SK-N-SH (cell line): ENCODE results near the gene KRT32. TPM values are rescaled to one million over a fixed set of nuclear protein-coding genes. Genes with fewer than 3 reads are reported as not detected.

ENCODE experiments used
- CTCF ChIA-PET: fragments of 300-600, 350-600 bp; formaldehyde crosslinking; extraction: SDS; loops from one replicate; lab custom pipeline; 2021; lab: Yijun Ruan, JAX
- POLR2A ChIA-PET: fragments of 350-600 bp; sonication (Branson Sonifier 250); formaldehyde crosslinking; extraction: SDS; loops from one replicate; lab custom pipeline; 2020; ENCODE audit warnings: antibody characterized with exemption, inconsistent platforms; lab: Yijun Ruan, JAX
- DNase-seq: peaks from one replicate; pipeline ENCODE4 v3.0.0; 2012
- H2AFZ ChIP-seq: fragments of 200-600 bp; sonication (generic); 2 replicates; pipeline ENCODE4 v1.8.1; 2016; ENCODE audit warnings: antibody characterized with exemption, mild to moderate bottlenecking, low read depth
- H3F3A ChIP-seq: fragments of 200-600 bp; sonication (generic); replicated peaks from 2 replicates; pipeline ENCODE3; 2016; ENCODE audit warnings: antibody characterized with exemption, mild to moderate bottlenecking; ENCODE audit not compliant: insufficient read depth
- H3K27ac ChIP-seq, 2 experiments: fragments of 200-500 bp in 1 of 2; fragments of 200-600 bp in 1 of 2; sonication (Bioruptor generic) in 1 of 2; sonication (generic), shearing (Covaris generic) in 1 of 2; 2 replicates each; pipeline versions ENCODE4 v1.5.1 to v1.6.1; 2014 to 2016; ENCODE audit warnings: low read depth in 2 of 2, inconsistent platforms in 1 of 2, low read length in 1 of 2, mild to moderate bottlenecking in 1 of 2, mixed read lengths in 1 of 2
- H3K27me3 ChIP-seq: fragments of 200-600 bp; sonication (generic), shearing (Covaris generic); 2 replicates; pipeline ENCODE4 v1.6.1; 2016; ENCODE audit warnings: mixed run types; ENCODE audit not compliant: insufficient read depth
- H3K36me3 ChIP-seq, 2 experiments: fragments of 200-500 bp in 1 of 2; fragments of 200-600 bp in 1 of 2; sonication (Bioruptor generic) in 1 of 2; sonication (generic) in 1 of 2; replicated peaks in 1 of 2; 2 replicates each; pipeline versions ENCODE3 to v1.5.1; 2014 to 2016; ENCODE audit warnings: low read length in 1 of 2, mild to moderate bottlenecking in 1 of 2; ENCODE audit not compliant: insufficient read depth in 2 of 2, control insufficient read depth in 1 of 2
- H3K4me1 ChIP-seq, 2 experiments: fragments of 200-500 bp in 1 of 2; fragments of 200-600 bp in 1 of 2; sonication (Bioruptor generic) in 1 of 2; sonication (generic), shearing (Covaris generic) in 1 of 2; 2 replicates each; pipeline versions ENCODE4 v1.5.1 to v1.6.1; 2014 to 2016; ENCODE audit warnings: low read depth in 1 of 2, low read length in 1 of 2, mixed run types in 1 of 2; ENCODE audit not compliant: insufficient read depth in 2 of 2, control insufficient read depth in 1 of 2
- H3K4me2 ChIP-seq: fragments of 200-600 bp; sonication (generic), shearing (Covaris generic); 2 replicates; pipeline ENCODE4 v1.6.1; 2017; ENCODE audit warnings: mixed run types
- H3K4me3 ChIP-seq, 2 experiments: fragments of 200-500 bp in 1 of 2; fragments of 200-600 bp in 1 of 2; sonication (Bioruptor generic) in 1 of 2; sonication (generic), shearing (Covaris generic) in 1 of 2; 2 replicates each; pipeline versions ENCODE4 v1.5.1 to v1.8.1; 2014 to 2016; ENCODE audit warnings: low read depth in 2 of 2, inconsistent platforms in 1 of 2, low read length in 1 of 2, mild to moderate bottlenecking in 1 of 2, mixed read lengths in 1 of 2, moderate library complexity in 1 of 2
- H3K79me2 ChIP-seq: fragments of 200-600 bp; sonication (generic); 2 replicates; pipeline ENCODE4 v1.8.1; 2017; ENCODE audit warnings: mild to moderate bottlenecking; ENCODE audit not compliant: insufficient read depth
- H3K9ac ChIP-seq: fragments of 200-600 bp; sonication (generic); 2 replicates; pipeline ENCODE4 v1.6.1; 2017; ENCODE audit warnings: mixed run types
- H3K9me2 ChIP-seq: fragments of 200-600 bp; sonication (generic); 2 replicates; pipeline ENCODE4 v1.6.1; 2017; ENCODE audit warnings: mixed run types
- H3K9me3 ChIP-seq: fragments of 200-600 bp; sonication (generic); 2 replicates; pipeline ENCODE4 v1.6.1; 2017; ENCODE audit warnings: mixed run types, mild to moderate bottlenecking, moderate library complexity
- H4K20me1 ChIP-seq: fragments of 200-600 bp; sonication (generic); 2 replicates; pipeline ENCODE4 v1.6.1; 2017; ENCODE audit warnings: mild to moderate bottlenecking, mixed run types; ENCODE audit not compliant: insufficient read depth
- EP300 ChIP-seq, 2 experiments: IDR thresholded peaks; 2 replicates each; pipeline versions ENCODE4 v1.4.0 to v1.6.1; 2012; ENCODE audit warnings: borderline replicate concordance in 1 of 2, low read depth in 1 of 2, low read length in 1 of 2
- FOXJ3 ChIP-seq: sonication (generic); formaldehyde crosslinking; IDR thresholded peaks from 2 replicates; pipeline ENCODE4 v1.5.1; 2020; ENCODE audit warnings: mild to moderate bottlenecking, missing genetic modification reagents
- MXI1 ChIP-seq: IDR thresholded peaks from 2 replicates; pipeline ENCODE4 v1.6.1; 2012; ENCODE audit warnings: mild to moderate bottlenecking, low read depth, low read length, improper control_type of control experiment
- RAD21 ChIP-seq: IDR thresholded peaks from 2 replicates; pipeline ENCODE4 v1.6.1; 2012; ENCODE audit warnings: mild to moderate bottlenecking, low read length
- RFX5 ChIP-seq: IDR thresholded peaks from 2 replicates; pipeline ENCODE4 v1.6.1; 2012; ENCODE audit warnings: mild to moderate bottlenecking, improper control_type of control experiment, low read length
- RXRA ChIP-seq: IDR thresholded peaks from 2 replicates; pipeline ENCODE4 v1.4.0; 2012; ENCODE audit warnings: low read depth, mild to moderate bottlenecking, borderline replicate concordance
- SIN3A ChIP-seq: IDR thresholded peaks from 2 replicates; pipeline ENCODE4 v1.6.1; 2012; ENCODE audit warnings: low read depth, mild to moderate bottlenecking, low read length, moderate library complexity, borderline replicate concordance
- SMC3 ChIP-seq: IDR thresholded peaks from 2 replicates; pipeline ENCODE4 v1.6.1; 2012; ENCODE audit warnings: low read depth, low read length, improper control_type of control experiment
- TAF1 ChIP-seq: IDR thresholded peaks from 2 replicates; pipeline ENCODE4 v1.6.1; 2012; ENCODE audit warnings: low read depth, mild to moderate bottlenecking, low read length, moderate library complexity, borderline replicate concordance
- WGBS: methylation state at CpG from one replicate; pipeline ENCODE4 v1.1.6; 2017; ENCODE audit warnings: low lambda C conversion rate; 5-methylcytosine and 5-hydroxymethylcytosine counted together
- polyA plus RNA-seq, 3 experiments: library from polyadenylated mRNA; depleted of rRNA; stranded (reverse); fragments of >200 nt; gene quantifications; 2 replicates each; pipeline ENCODE4 v1.2.3, GENCODE V29; 2012
- TF ChIP-seq, protein P1 (sequence below): IDR thresholded peaks from 2 replicates; pipeline ENCODE4 v1.6.1; 2012; ENCODE audit warnings: mild to moderate bottlenecking, low read depth, low read length, moderate library complexity
- TF ChIP-seq, protein P2 (sequence below): fragments of 200-600 bp; sonication (generic); IDR thresholded peaks from 2 replicates; pipeline ENCODE4 v1.6.1; 2017; ENCODE audit warnings: antibody characterized with exemption, mild to moderate bottlenecking, moderate library complexity
- TF ChIP-seq, protein P3 (sequence below): IDR thresholded peaks from 2 replicates; pipeline ENCODE4 v1.4.0; 2012; ENCODE audit warnings: low read depth
- TF ChIP-seq, protein P4 (sequence below): IDR thresholded peaks from 2 replicates; pipeline ENCODE4 v1.4.0; 2012; ENCODE audit warnings: low read depth, borderline replicate concordance
- TF ChIP-seq, protein P5 (sequence below): IDR thresholded peaks from 2 replicates; pipeline ENCODE4 v1.4.0; 2012; ENCODE audit warnings: low read depth, borderline replicate concordance

Gene KRT32
- polyA plus RNA-seq, 1 of the 3 experiments (the other 2 are of a cell fraction): not detected

DNA sequence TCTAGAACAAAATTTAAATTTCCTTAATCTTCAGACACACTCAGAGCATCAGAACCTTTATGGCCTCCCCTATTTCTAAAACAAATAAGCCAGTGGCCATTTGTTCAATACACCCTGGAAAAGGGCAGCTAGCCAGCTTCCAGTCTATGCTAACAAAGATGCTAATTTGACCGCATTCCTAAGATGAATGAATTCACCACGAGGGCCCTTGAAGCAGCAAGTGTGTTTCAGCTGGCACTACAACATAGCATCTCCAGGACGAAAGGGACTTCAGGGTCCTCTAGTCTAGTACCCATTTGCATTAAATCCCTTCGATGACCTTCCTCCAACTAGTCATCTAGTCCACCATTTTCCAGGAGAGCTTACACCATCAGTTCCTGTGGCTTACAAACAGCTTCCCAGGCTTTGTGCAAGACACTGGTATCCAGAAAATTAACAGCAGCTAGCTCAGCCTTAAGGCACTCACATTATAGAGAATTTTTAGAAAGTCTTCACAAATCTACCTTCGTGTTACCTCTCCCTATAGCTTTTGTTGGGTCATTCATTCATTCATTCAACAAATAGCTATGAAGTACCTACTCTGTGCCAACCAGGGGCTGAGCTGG, 53.7 kb downstream of the KRT32 start (continued):
- TF ChIP-seq, protein P1, sequence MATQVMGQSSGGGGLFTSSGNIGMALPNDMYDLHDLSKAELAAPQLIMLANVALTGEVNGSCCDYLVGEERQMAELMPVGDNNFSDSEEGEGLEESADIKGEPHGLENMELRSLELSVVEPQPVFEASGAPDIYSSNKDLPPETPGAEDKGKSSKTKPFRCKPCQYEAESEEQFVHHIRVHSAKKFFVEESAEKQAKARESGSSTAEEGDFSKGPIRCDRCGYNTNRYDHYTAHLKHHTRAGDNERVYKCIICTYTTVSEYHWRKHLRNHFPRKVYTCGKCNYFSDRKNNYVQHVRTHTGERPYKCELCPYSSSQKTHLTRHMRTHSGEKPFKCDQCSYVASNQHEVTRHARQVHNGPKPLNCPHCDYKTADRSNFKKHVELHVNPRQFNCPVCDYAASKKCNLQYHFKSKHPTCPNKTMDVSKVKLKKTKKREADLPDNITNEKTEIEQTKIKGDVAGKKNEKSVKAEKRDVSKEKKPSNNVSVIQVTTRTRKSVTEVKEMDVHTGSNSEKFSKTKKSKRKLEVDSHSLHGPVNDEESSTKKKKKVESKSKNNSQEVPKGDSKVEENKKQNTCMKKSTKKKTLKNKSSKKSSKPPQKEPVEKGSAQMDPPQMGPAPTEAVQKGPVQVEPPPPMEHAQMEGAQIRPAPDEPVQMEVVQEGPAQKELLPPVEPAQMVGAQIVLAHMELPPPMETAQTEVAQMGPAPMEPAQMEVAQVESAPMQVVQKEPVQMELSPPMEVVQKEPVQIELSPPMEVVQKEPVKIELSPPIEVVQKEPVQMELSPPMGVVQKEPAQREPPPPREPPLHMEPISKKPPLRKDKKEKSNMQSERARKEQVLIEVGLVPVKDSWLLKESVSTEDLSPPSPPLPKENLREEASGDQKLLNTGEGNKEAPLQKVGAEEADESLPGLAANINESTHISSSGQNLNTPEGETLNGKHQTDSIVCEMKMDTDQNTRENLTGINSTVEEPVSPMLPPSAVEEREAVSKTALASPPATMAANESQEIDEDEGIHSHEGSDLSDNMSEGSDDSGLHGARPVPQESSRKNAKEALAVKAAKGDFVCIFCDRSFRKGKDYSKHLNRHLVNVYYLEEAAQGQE: no peak
- no peak for TF ChIP-seq TAF1
- TF ChIP-seq EP300 (IDR thresholded peaks at IDR 0.05; ENCODE audit: borderline replicate concordance in 1 of 2, low read depth in 1 of 2, low read length in 1 of 2): no peak

DNA sequence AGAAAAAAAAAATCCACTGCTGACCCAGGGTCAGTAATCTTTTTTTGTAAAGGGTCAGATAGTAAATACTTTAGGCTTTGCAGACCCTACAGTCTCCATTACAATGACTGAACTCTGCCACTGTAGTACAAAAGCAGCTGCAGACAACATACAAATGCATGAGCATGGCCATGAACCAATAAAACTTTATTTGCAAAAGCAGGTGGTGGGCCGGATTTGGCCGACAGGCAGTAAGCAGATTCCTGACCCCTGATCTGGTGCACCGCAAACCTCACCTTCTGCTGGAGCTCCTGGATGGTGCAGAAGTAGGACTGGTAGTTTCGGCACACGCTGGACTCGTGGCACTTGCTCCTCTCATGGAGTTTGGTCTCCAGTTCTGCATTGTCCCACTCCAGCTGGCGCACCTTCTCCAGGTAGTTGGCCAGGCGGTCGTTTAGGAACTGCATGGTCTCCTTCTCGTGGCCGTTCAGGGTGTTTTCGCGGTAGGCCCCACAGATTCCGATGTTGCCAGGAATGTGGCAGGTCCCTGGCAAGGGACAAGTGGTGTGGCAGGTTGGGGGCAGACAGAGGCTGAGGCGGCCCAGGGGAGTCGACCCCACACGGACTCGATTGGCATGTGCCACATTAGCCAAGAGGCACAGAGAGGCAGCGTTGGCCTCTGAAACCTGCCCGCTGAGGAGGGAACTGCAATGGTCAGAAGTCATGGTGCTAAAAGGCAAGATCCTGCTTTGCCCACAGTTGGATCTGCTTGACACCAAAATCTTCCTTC, 55.9 kb downstream of the KRT32 start:
- Histone ChIP-seq H3K4me2 (no peak overlapping the region), H3K27ac (no peak overlapping the region), H3K36me3 (no peaks in the 10 kb centered on the region), H3F3A (no peaks in the 10 kb centered on the region), H3K9me2 (no peaks in the 10 kb centered on the region), H3K9ac (no peak overlapping the region), H4K20me1 (no peaks in the 10 kb centered on the region), H3K4me3 (no peak overlapping the region), H3K4me1 (peaks cover 0 to 10% of the 10 kb centered on the region in 2 experiments; a peak in 2 of 4 replicates), H3K27me3 (no peaks in the 10 kb centered on the region), H2AFZ (no peak overlapping the region), H3K79me2 (no peaks in the 10 kb centered on the region), H3K9me3 (no peaks in the 10 kb centered on the region)
- TF ChIP-seq, protein P2, sequence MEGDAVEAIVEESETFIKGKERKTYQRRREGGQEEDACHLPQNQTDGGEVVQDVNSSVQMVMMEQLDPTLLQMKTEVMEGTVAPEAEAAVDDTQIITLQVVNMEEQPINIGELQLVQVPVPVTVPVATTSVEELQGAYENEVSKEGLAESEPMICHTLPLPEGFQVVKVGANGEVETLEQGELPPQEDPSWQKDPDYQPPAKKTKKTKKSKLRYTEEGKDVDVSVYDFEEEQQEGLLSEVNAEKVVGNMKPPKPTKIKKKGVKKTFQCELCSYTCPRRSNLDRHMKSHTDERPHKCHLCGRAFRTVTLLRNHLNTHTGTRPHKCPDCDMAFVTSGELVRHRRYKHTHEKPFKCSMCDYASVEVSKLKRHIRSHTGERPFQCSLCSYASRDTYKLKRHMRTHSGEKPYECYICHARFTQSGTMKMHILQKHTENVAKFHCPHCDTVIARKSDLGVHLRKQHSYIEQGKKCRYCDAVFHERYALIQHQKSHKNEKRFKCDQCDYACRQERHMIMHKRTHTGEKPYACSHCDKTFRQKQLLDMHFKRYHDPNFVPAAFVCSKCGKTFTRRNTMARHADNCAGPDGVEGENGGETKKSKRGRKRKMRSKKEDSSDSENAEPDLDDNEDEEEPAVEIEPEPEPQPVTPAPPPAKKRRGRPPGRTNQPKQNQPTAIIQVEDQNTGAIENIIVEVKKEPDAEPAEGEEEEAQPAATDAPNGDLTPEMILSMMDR: no peak
- TF ChIP-seq FOXJ3 (CRISPR knock-in tag) (no peak), RAD21 (no peak), SMC3 (no peak), RFX5 (no peak), SIN3A (no peak), MXI1 (no peak), RXRA (no peak)
- TF ChIP-seq, protein P3, sequence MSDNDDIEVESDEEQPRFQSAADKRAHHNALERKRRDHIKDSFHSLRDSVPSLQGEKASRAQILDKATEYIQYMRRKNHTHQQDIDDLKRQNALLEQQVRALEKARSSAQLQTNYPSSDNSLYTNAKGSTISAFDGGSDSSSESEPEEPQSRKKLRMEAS: no peak
- TF ChIP-seq, protein P1: no peak
- TF ChIP-seq, protein P4, sequence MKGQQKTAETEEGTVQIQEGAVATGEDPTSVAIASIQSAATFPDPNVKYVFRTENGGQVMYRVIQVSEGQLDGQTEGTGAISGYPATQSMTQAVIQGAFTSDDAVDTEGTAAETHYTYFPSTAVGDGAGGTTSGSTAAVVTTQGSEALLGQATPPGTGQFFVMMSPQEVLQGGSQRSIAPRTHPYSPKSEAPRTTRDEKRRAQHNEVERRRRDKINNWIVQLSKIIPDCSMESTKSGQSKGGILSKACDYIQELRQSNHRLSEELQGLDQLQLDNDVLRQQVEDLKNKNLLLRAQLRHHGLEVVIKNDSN: no peak
- TF ChIP-seq, protein P5, sequence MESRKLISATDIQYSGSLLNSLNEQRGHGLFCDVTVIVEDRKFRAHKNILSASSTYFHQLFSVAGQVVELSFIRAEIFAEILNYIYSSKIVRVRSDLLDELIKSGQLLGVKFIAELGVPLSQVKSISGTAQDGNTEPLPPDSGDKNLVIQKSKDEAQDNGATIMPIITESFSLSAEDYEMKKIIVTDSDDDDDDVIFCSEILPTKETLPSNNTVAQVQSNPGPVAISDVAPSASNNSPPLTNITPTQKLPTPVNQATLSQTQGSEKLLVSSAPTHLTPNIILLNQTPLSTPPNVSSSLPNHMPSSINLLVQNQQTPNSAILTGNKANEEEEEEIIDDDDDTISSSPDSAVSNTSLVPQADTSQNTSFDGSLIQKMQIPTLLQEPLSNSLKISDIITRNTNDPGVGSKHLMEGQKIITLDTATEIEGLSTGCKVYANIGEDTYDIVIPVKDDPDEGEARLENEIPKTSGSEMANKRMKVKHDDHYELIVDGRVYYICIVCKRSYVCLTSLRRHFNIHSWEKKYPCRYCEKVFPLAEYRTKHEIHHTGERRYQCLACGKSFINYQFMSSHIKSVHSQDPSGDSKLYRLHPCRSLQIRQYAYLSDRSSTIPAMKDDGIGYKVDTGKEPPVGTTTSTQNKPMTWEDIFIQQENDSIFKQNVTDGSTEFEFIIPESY: no peak
- no peak for DNase-seq
- 78% methylated on average over 16 of the region's 20 CpGs for WGBS
- CTCF ChIA-PET: interaction anchor here (0.8 kb wide), 1 partner anchor 252 kb away, joined by 3 read pairs; no protein-coding TSS in a partner anchor
- POLR2A ChIA-PET: no interaction called here
